Thoracic aorta (tissue), 2 donors: ENCODE results near the gene IGF2R. TPM values are rescaled to one million over a fixed set of nuclear protein-coding genes. Genes with fewer than 3 reads are reported as not detected.
"Not testable (repeated sequence)": the region's sequence is repeated elsewhere in the genome, so short reads cannot be mapped to it uniquely, and the experiment has no call there.

Source experiments
- ATAC-seq: fragments of 150-250 bp; one replicate; pipeline ENCODE4 v1.8.0; 2017; ENCODE audit warnings: low read depth; ENCODE audit not compliant: insufficient number of reproducible peaks, low FRiP score
- DNase-seq: peaks from one replicate; pipeline ENCODE4 v3.0.0-alpha.2; 2020; ENCODE audit warnings: low spot score
- H3K27ac ChIP-seq, 2 donors: fragments of 200-600 bp; sonication (generic); 1 replicate in 1 of 2; 2 replicates in 1 of 2; pipeline ENCODE4 v1.5.1; 2016; ENCODE audit warnings: mild to moderate bottlenecking in 2 of 2, moderate library complexity in 2 of 2
- H3K27me3 ChIP-seq: fragments of 200-600 bp; sonication (generic); replicated peaks from 2 replicates; pipeline ENCODE4 v1.6.0; 2016; ENCODE audit warnings: mild to moderate bottlenecking; ENCODE audit not compliant: insufficient read depth
- H3K36me3 ChIP-seq: fragments of 200-600 bp; sonication (generic); one replicate; pipeline ENCODE4 v1.5.1; 2016
- H3K4me1 ChIP-seq, 2 donors: fragments of 200-600 bp; sonication (generic); 1 replicate in 1 of 2; 2 replicates in 1 of 2; pipeline versions ENCODE4 v1.5.1 to v1.6.0; 2016; ENCODE audit warnings: low read depth in 2 of 2, mild to moderate bottlenecking in 1 of 2; ENCODE audit not compliant: control insufficient read depth in 1 of 2
- H3K4me3 ChIP-seq: fragments of 200-600 bp; sonication (generic); 2 replicates; pipeline ENCODE4 v1.5.1; 2016; ENCODE audit warnings: mild to moderate bottlenecking
- H3K9me3 ChIP-seq: fragments of 200-600 bp; sonication (generic); 2 replicates; pipeline ENCODE4 v1.5.1; 2016
- total RNA-seq, 2 donors: library from RNA; depleted of rRNA; stranded (reverse); fragments of >200 nt; gene quantifications; one replicate each; pipeline versions ENCODE4 v1.1.0 to v1.2.3, GENCODE V29; 2016
- TF ChIP-seq, protein P1 (sequence below): fragments of 200-600 bp; sonication (generic); IDR thresholded peaks from one replicate; pipeline ENCODE4 v1.5.1; 2019; ENCODE audit warnings: antibody characterized with exemption

IGF2R gene
- total RNA-seq, 2 donors from 2014 or later, result 82.2 to 88.4 TPM

DNA sequence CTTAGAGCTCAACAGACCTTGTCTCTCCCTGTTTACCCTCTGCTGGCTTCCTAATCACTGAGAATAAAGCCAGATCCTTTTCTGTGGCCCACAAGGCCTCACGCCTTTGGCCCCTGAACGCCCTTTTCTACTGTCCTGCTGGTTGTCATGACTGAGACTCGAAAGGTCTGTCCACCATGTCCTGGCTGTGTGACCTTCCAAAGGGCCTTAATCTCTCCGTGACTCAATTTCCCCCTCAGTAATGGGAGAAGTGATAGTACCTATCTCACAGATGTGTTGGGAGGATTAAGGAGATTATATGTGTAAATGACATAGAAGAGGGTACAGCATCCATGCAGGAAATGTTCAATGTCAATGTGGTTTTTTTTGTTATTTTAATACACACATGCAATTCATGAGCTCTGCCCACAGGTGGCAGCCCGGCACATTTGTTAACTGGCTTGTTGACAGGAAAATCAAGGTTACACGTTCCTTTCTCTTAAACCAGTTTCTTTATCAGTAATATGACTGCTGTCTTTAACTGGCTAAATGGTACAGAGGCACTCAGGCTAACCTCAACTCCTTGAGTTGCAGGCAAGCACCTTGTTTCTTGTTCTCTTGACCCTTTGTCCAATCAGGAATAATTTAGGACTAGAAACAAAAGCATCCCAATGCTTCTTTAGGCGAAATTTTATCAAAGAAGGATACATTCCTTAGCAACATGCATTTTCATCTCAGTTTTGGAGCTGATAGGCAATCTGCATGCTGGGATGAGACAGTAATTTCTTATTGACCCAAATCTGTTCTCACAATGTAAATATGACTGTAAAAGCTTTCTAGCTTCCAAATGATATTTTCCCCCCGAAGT lies 169.3 kb downstream of the IGF2R start:
- H3K4me1 ChIP-seq, result peaks cover 24 to 54% of the 10 kb centered on the region in 2 donors
- DNase-seq, result no peak
- no peak overlapping the region for H3K4me3 ChIP-seq
- H3K27ac ChIP-seq, result peak overlapping the region; percentile 60 to 94
- H3K27me3 ChIP-seq, result no peaks in the 10 kb centered on the region
- TF ChIP-seq, protein P1, sequence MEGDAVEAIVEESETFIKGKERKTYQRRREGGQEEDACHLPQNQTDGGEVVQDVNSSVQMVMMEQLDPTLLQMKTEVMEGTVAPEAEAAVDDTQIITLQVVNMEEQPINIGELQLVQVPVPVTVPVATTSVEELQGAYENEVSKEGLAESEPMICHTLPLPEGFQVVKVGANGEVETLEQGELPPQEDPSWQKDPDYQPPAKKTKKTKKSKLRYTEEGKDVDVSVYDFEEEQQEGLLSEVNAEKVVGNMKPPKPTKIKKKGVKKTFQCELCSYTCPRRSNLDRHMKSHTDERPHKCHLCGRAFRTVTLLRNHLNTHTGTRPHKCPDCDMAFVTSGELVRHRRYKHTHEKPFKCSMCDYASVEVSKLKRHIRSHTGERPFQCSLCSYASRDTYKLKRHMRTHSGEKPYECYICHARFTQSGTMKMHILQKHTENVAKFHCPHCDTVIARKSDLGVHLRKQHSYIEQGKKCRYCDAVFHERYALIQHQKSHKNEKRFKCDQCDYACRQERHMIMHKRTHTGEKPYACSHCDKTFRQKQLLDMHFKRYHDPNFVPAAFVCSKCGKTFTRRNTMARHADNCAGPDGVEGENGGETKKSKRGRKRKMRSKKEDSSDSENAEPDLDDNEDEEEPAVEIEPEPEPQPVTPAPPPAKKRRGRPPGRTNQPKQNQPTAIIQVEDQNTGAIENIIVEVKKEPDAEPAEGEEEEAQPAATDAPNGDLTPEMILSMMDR, result peak; percentile 76
- ATAC-seq, result no peak
- H3K9me3 ChIP-seq, result no peaks in the 10 kb centered on the region
- no peaks in the 10 kb centered on the region for H3K36me3 ChIP-seq

DNA sequence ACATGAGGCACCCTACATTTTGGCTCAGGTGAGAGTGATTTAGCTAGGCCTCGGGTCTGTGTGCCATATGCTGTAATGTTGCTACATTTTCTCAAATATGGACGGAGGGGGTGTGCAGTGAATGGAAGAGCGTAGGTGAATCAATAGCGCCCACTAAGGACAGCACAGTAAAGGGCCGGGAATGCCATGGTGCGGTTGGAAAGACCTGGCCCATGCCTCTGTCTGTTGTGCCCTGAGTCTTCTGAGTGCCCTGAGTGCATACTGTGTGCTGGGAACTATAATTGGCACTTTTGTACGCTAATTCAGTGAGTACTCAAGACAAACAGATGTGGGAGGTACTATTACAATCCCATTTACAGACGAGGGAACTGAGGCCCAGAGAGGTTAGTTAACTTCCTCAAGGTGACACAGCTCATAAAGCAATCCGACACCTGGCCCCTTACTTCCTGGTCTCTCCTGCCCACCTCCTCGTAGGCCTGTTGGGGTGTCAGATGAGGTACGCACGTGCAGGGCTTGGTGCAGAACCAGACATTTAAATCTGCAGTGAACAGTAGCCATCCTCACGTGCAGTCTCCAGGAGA lies 170.0 kb downstream of the IGF2R start:
- Histone ChIP-seq H3K9me3 (no peaks in the 10 kb centered on the region), H3K36me3 (no peaks in the 10 kb centered on the region), H3K4me3 (no peak overlapping the region), H3K4me1 (peaks cover 24 to 58% of the 10 kb centered on the region in 2 donors), H3K27ac (peak overlapping the region; percentile 60 to 94), H3K27me3 (no peaks in the 10 kb centered on the region)
- no peak for ATAC-seq
- no peak for DNase-seq
- TF ChIP-seq, protein P1, result no peak

DNA sequence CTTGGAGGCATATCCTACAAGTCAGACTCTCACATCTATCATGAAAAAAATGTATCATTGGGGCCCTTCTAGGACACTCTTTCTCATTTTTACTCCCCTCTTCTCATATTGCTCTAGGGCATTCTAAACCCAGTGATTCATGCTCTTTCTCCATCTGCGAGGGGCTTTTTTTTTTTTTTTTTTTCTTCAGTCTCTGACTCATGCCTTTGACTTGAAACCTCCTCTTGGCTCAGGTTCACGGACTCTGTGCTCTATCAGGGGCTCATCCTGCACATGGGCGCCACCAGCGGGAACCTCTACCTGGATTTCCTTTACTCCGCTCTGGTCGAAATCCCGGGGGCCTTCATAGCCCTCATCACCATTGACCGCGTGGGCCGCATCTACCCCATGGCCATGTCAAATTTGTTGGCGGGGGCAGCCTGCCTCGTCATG lies 170.6 kb downstream of the IGF2R start:
- H3K27ac ChIP-seq, result peak overlapping the region; percentile 93 to 94
- no peaks in the 10 kb centered on the region for H3K9me3 ChIP-seq
- no peak overlapping the region for H3K4me3 ChIP-seq
- peak; percentile 40 for ATAC-seq
- H3K36me3 ChIP-seq, result no peaks in the 10 kb centered on the region
- DNase-seq, result peak; percentile 24
- peaks cover 24 to 61% of the 10 kb centered on the region in 2 donors for H3K4me1 ChIP-seq
- no peaks in the 10 kb centered on the region for H3K27me3 ChIP-seq
- TF ChIP-seq, protein P1, result no peak

DNA sequence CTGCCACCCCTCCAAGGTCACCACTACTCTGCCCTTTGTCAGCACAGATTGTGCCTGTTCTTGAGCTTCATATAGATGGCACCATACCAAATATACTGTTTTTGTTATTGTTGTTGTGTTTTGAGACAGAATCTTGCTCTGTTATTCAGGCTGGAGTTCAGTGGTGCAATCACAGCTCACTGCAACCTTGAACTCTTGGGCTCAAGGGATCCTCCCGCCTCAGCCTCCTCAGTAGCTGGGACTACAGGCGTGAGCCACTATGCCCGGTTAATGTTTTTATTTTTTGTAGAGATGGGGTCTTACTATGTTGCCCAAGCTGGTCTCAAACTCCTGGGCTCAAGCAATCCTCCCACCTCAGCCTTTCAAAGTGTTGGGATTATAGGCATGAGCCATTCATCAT lies 171.6 kb downstream of the IGF2R start:
- DNase-seq, H3K36me3 ChIP-seq, H3K27me3 ChIP-seq, H3K9me3 ChIP-seq, ATAC-seq, H3K4me3 ChIP-seq: not testable (repeated sequence)
- Histone ChIP-seq H3K27ac (peak overlapping the region; percentile 93 to 94), H3K4me1 (peaks cover 24 to 71% of the 10 kb centered on the region in 2 donors)

DNA sequence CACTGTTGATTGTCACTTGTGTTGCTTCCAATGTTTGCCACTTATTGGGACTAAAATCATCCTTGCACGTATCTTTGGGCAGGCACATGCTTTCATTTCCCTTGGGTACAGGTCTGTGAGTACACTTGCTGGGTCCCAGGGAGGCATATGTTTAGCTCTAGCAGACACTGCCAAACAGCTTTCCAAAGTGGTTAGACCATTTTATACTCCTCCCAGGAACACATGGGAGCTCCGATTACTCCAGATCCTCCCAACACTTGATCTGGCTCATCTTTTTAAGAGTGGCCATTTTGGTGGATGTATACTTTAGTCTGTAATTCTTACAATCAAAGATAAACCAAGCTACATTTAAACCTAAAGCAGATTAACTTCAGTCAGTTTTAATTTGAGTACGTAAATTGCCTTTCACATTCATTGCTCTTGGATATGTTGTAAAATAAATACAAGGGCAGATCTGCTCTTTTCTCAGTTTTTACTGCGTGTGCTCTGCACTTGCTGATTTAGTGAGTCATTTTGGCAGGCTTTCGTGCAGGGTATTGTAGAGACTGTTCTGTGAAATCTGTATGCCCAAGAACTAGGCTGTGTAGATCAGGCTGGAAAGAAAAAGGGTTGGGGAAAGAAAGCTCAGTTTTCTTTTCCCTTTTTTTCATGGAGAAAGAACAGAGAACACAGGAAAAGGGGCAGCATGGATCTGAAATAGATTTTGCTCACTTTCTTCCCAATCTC lies 172.3 kb downstream of the IGF2R start:
- Histone ChIP-seq H3K36me3 (no peaks in the 10 kb centered on the region), H3K4me1 (peaks cover 26 to 78% of the 10 kb centered on the region in 2 donors), H3K9me3 (no peaks in the 10 kb centered on the region), H3K27me3 (no peaks in the 10 kb centered on the region), H3K4me3 (peak overlapping the region; percentile 38), H3K27ac (peak overlapping the region; percentile 93 to 94)
- TF ChIP-seq, protein P1, result no peak
- peak; percentile 88 for ATAC-seq
- no peak for DNase-seq
